C4-2B (cell line): ENCODE results near the gene SIT1.

Experiments
- ZFX ChIP-seq: fragments of 450-650 bp; IDR thresholded peaks from 2 replicates; pipeline ENCODE4 v1.6.1; 2017
- TF ChIP-seq, protein P1 (sequence below): fragments of 450-650 bp; conservative IDR thresholded peaks from 2 replicates; pipeline ENCODE4 v1.5.1; 2017; ENCODE audit warnings: mild to moderate bottlenecking

DNA sequence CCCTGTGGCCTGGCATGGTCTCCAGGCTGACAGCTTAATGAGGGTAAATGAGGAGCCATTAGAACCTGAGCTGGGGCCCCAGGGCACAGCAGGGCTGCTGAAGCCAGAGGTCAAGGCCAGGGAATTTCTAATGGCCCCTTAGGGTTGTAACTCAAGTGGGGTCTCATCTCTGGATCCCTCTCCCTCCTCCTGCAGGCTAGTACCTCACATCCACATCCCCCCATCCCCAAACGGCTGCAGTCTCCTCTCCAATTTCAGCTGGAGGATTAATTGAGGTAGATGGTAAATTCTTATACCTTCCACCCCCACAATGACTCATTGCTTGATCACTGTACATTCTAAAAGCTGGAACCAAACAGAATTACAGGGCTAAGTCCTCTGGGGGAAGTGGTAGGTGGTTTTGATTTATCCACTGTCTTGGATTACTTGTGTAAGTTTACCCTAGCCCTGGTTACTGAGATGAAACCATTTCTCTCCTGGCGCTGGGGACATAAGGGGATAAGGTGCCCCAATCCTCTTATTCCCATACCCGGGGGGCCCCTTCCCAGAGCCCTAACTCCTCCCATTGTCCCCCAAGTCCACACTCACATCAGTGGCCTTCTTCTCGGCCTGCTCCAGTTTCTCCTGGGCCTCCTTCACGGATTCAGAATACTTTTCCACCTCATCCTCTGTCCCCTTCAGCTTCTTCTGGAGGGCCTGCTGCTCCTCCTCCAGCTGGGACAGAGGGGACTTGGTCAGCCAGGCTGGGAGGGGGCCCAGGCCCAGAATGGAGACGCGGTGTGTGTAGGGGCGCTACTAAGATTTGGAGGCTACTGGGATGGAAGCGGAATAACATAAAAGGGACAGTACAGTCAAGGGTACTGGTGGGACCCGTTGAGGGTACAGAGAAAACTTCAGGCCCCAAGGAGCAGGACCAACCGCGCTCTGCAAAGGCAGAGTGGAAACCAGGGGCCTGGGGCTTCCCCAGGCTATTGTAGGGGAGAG is 38.1 kb upstream of the SIT1 start:
- TF ChIP-seq, protein P1, sequence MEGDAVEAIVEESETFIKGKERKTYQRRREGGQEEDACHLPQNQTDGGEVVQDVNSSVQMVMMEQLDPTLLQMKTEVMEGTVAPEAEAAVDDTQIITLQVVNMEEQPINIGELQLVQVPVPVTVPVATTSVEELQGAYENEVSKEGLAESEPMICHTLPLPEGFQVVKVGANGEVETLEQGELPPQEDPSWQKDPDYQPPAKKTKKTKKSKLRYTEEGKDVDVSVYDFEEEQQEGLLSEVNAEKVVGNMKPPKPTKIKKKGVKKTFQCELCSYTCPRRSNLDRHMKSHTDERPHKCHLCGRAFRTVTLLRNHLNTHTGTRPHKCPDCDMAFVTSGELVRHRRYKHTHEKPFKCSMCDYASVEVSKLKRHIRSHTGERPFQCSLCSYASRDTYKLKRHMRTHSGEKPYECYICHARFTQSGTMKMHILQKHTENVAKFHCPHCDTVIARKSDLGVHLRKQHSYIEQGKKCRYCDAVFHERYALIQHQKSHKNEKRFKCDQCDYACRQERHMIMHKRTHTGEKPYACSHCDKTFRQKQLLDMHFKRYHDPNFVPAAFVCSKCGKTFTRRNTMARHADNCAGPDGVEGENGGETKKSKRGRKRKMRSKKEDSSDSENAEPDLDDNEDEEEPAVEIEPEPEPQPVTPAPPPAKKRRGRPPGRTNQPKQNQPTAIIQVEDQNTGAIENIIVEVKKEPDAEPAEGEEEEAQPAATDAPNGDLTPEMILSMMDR, result no peak
- no peak for TF ChIP-seq ZFX
